ENCODE measurements around the gene CNPY2. TPM values are rescaled to one million over a fixed set of nuclear protein-coding genes. Genes with fewer than 3 reads are reported as not detected.

Gene CNPY2
- total and polyA plus RNA-seq, 2 of the 13 experiments (the other 11 are each of a cell fraction or from before 2014, with no cell fraction given), result 285 to 356 TPM

- TF ChIP-seq MXD1 (CRISPR knock-in tag; IDR thresholded peaks at IDR 0.05), result peak; percentile 91
- peak; percentile 97 for TF ChIP-seq ZNF891 (CRISPR knock-in tag; IDR thresholded peaks at IDR 0.05)
- TF ChIP-seq ZNF501 (CRISPR knock-in tag; IDR thresholded peaks at IDR 0.05), result peak; percentile 88
- peak; percentile 79; the same call in 1 of the 2 replicates for TF ChIP-seq ZNF790 (CRISPR knock-in tag; IDR thresholded peaks at IDR 0.05; ENCODE audit: borderline replicate concordance)
- TF ChIP-seq ZFAT (CRISPR knock-in tag; conservative IDR thresholded peaks at IDR 0.05), result no peak; the same call in 1 of the 2 replicates
- TF ChIP-seq HBP1 (CRISPR knock-in tag; IDR thresholded peaks at IDR 0.05; ENCODE audit: low read depth), result peak; percentile 33; the same call in 1 of the 2 replicates
- 0 out of 2 replicates have a peak, but pooled peaks have one; percentile 93 for TF ChIP-seq DZIP1 (CRISPR knock-in tag; IDR thresholded peaks at IDR 0.05)
- peak; percentile 83; the same call in 1 of the 2 replicates for TF ChIP-seq TFDP1 (CRISPR knock-in tag; IDR thresholded peaks at IDR 0.05; ENCODE audit: borderline replicate concordance)
- TF ChIP-seq ZNF597 (CRISPR knock-in tag; IDR thresholded peaks at IDR 0.05), result peak; percentile 81; the same call in 1 of the 2 replicates
- TF ChIP-seq RELA (CRISPR knock-in tag; IDR thresholded peaks at IDR 0.05), result no peak
- no peak for TF ChIP-seq HHEX (CRISPR knock-in tag; IDR thresholded peaks at IDR 0.05)
- peak; percentile 91 for TF ChIP-seq MXI1 (IDR thresholded peaks at IDR 0.05; ENCODE audit: borderline replicate concordance, low read depth, low read length)
- TF ChIP-seq ZNF207 (IDR thresholded peaks at IDR 0.05; ENCODE audit: borderline replicate concordance), result no peak
- TF ChIP-seq ZNF7 (CRISPR knock-in tag; IDR thresholded peaks at IDR 0.05), result no peak
- peak; percentile 87; the same call in 1 of the 2 replicates for TF ChIP-seq HOXA3 (CRISPR knock-in tag; IDR thresholded peaks at IDR 0.05)
- peak; percentile 63; the same call in 1 of the 2 replicates for TF ChIP-seq ZNF414 (CRISPR knock-in tag; IDR thresholded peaks at IDR 0.05)
- peak; percentile 44; the same call in 1 of the 2 replicates for TF ChIP-seq ZNF770 (CRISPR knock-in tag; IDR thresholded peaks at IDR 0.05)
These were observed at the start of gene CNPY2 (continued) for GRCh38 chr12:56315622-56316473.

Measured in HepG2 (cell line).